Natural killer cell (primary cell): ENCODE measurements around the gene FAM187B. TPM values are rescaled to one million over a fixed set of nuclear protein-coding genes. Genes with fewer than 3 reads are reported as not detected.

Experiments
- ATAC-seq, 3 donors: fragments of 150-1000 bp in 2 of 3; fragments of 200-7000 bp in 1 of 3; cut with Tn5 transposase; 1 replicate in 1 of 3; 2 replicates in 2 of 3; pipeline ENCODE4 v1.10.0; 2021; ENCODE audit warnings: mild to moderate bottlenecking in 2 of 3, moderate library complexity in 2 of 3
- DNase-seq, 2 donors: peaks; one replicate each; pipeline versions ENCODE4 v3.0.0 to v3.0.0-alpha.2; 2013 to 2021; ENCODE audit warnings: mixed read lengths in 1 of 2
- H3K27ac ChIP-seq: one replicate; pipeline ENCODE4 v1.5.1; 2013; ENCODE audit warnings: mild to moderate bottlenecking, low read length
- H3K27me3 ChIP-seq: one replicate; pipeline ENCODE4 v1.6.1; 2013; ENCODE audit warnings: low read length; ENCODE audit not compliant: control insufficient read depth, insufficient read depth
- H3K36me3 ChIP-seq: one replicate; pipeline ENCODE4 v1.6.1; 2013; ENCODE audit warnings: low read length; ENCODE audit not compliant: control insufficient read depth, insufficient read depth
- H3K4me1 ChIP-seq: one replicate; pipeline ENCODE4 v1.6.1; 2013; ENCODE audit warnings: low read length; ENCODE audit not compliant: control insufficient read depth, insufficient read depth
- H3K4me3 ChIP-seq: one replicate; pipeline ENCODE4 v1.5.1; 2013; ENCODE audit warnings: low read length
- H3K9me3 ChIP-seq: one replicate; pipeline ENCODE4 v1.6.1; 2013; ENCODE audit warnings: low read length; ENCODE audit not compliant: control insufficient read depth, insufficient read depth
- H3K27ac Mint-ChIP-seq, 2 donors: one replicate each; pipeline ENCODE4 v1.8.0; 2022; ENCODE audit warnings: mild to moderate bottlenecking in 2 of 2, mixed read lengths in 2 of 2, moderate library complexity in 1 of 2
- H3K27me3 Mint-ChIP-seq, 2 donors: one replicate each; pipeline ENCODE4 v1.8.0; 2022; ENCODE audit warnings: low read depth in 2 of 2, mixed read lengths in 2 of 2
- H3K36me3 Mint-ChIP-seq: one replicate; pipeline ENCODE4 v1.8.0; 2022; ENCODE audit warnings: mixed read lengths
- H3K4me1 Mint-ChIP-seq, 2 donors: one replicate each; pipeline ENCODE4 v1.8.0; 2022; ENCODE audit warnings: mixed read lengths in 2 of 2
- H3K4me3 Mint-ChIP-seq: one replicate; pipeline ENCODE4 v1.8.0; 2022; ENCODE audit warnings: mild to moderate bottlenecking, moderate library complexity, mixed read lengths
- H3K9me3 Mint-ChIP-seq, 2 donors: one replicate each; pipeline ENCODE4 v1.8.0; 2022; ENCODE audit warnings: mixed read lengths in 2 of 2
- CTCF ChIP-seq: fragments of 200-600 bp; IDR thresholded peaks from one replicate; pipeline ENCODE4 v1.8.0; 2022; ENCODE audit warnings: antibody characterized with exemption
- WGBS: methylation state at CpG from one replicate; pipeline ENCODE4 v1.1.7; 2013; ENCODE audit warnings: missing lambda C conversion rate; ENCODE audit not compliant: insufficient coverage; 5-methylcytosine and 5-hydroxymethylcytosine counted together
- intact Hi-C: fragments of 100-400 bp; cut with micrococcal nuclease; formaldehyde crosslinking; loops from one replicate; pipeline ENCODE4 v1.14.2; 2022
- total RNA-seq, 4 donors: library from RNA; stranded (reverse); fragments of 120-200 nt in 1 of 4; gene quantifications; one replicate each; pipeline versions ENCODE4 v1.2.3 to v1.2.4, GENCODE V29; 2013 to 2022

Gene FAM187B
- total RNA-seq, 3 donors from 2014 or later (not counting 1 experiment from before 2014, with no cell fraction given) = not detected

- H3K4me3 Mint-ChIP-seq = peak overlapping the region; percentile 28
Measured at GRCh38 chr19:35271546-35271945, 43.0 kb upstream of the FAM187B start.

GRCh38 chr19:35270381-35270811, 41.9 kb upstream of the FAM187B start:
- DNase-seq = no peak
- H3K27ac ChIP-seq = no peak overlapping the region

More at GRCh38 chr19:35271546-35271945, 43.0 kb upstream of the FAM187B start:
- no peak overlapping the region for H3K27ac ChIP-seq
- TF ChIP-seq CTCF = no peak
- no peaks in the 10 kb centered on the region for H3K9me3 ChIP-seq
- H3K4me1 ChIP-seq = peaks cover 43% of the 10 kb centered on the region
- no peaks in the 10 kb centered on the region for H3K27me3 ChIP-seq
- ATAC-seq (no peak), DNase-seq (no peak)
- Mint-ChIP-seq H3K4me1 (peaks cover 14 to 38% of the 10 kb centered on the region in 2 donors), H3K9me3 (no peaks in the 10 kb centered on the region), H3K27me3 (no peaks in the 10 kb centered on the region), H3K36me3 (peaks cover 7% of the 10 kb centered on the region), H3K27ac (no peak overlapping the region)
- 95% methylated on average over 7 of the region's 7 CpGs for WGBS
- H3K4me3 ChIP-seq = no peak overlapping the region
- intact Hi-C loops = no loop called here
- peaks cover 43% of the 10 kb centered on the region for H3K36me3 ChIP-seq

DNA sequence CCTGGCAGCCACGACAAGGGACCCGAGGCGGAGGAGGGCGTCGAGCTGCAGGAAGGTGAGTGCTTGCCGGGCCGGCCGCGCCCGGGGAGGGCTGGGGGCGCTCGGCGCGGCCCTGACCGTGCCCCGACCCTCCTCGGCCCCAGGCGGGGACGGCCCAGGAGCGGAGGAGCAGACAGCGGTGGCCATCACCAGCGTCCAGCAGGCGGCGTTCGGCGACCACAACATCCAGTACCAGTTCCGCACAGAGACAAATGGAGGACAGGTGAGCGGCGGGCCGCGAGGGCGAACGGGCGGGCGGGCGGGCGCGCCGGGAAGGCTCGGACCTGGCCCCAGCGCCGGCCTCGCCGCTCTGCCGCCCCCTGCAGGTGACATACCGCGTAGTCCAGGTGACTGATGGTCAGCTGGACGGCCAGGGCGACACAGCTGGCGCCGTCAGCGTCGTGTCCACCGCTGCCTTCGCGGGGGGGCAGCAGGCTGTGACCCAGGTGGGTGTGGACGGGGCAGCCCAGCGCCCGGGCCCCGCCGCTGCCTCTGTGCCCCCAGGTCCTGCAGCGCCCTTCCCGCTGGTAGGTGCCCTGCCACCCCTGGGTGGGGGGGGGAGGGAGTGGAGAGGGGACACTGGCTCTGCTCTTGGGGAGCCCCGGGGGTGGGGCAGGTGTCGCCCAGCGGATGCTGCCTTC, 41.0 kb upstream of the FAM187B start:
- Mint-ChIP-seq H3K9me3 (no peaks in the 10 kb centered on the region), H3K4me1 (peaks cover 33 to 56% of the 10 kb centered on the region in 2 donors), H3K27ac (peak overlapping the region; percentile 74 to 81), H3K36me3 (no peaks in the 10 kb centered on the region), H3K4me3 (peak overlapping the region; percentile 79), H3K27me3 (no peaks in the 10 kb centered on the region)
- Histone ChIP-seq H3K9me3 (no peaks in the 10 kb centered on the region), H3K27ac (peak overlapping the region; percentile 22), H3K4me3 (peak overlapping the region; percentile 21), H3K36me3 (peaks cover 37% of the 10 kb centered on the region), H3K4me1 (peaks cover 62% of the 10 kb centered on the region), H3K27me3 (no peaks in the 10 kb centered on the region)
- 3% methylated on average over 66 of the region's 66 CpGs for WGBS
- intact Hi-C loops = loop anchor here (5.0 to 10.0 kb wide), 2 partner anchors 112 to 195 kb away; no protein-coding TSS in a partner anchor
- peak; percentile 83 for TF ChIP-seq CTCF
- DNase-seq = peak; percentile 75 to 87
- peak; percentile 57 to 71 (median 59) for ATAC-seq

More at GRCh38 chr19:35270381-35270811, 41.9 kb upstream of the FAM187B start:
- Histone ChIP-seq H3K27me3 (no peaks in the 10 kb centered on the region), H3K36me3 (peaks cover 39% of the 10 kb centered on the region), H3K4me3 (no peak overlapping the region), H3K9me3 (no peaks in the 10 kb centered on the region), H3K4me1 (peaks cover 54% of the 10 kb centered on the region)
- H3K9me3 Mint-ChIP-seq = no peaks in the 10 kb centered on the region
- intact Hi-C loops = no loop called here
- no peaks in the 10 kb centered on the region for H3K27me3 Mint-ChIP-seq
- peaks cover 25 to 48% of the 10 kb centered on the region in 2 donors for H3K4me1 Mint-ChIP-seq
- no peak for TF ChIP-seq CTCF
- H3K4me3 Mint-ChIP-seq = peak overlapping the region; percentile 78
- 96% methylated on average over 15 of the region's 16 CpGs for WGBS
- peaks cover 3% of the 10 kb centered on the region for H3K36me3 Mint-ChIP-seq
- ATAC-seq = no peak
- peak overlapping the region; percentile 74 to 81 for H3K27ac Mint-ChIP-seq
